Epidermal melanocyte (primary cell): ENCODE data around the gene TFAP2D.
A peak's percentile ranks its signal among the peaks of the same experiment; 100 is the strongest.

ENCODE experiments used
- DNase-seq: peaks from one replicate; pipeline ENCODE4 v3.0.0; 2011; ENCODE audit warnings: low spot score; ENCODE audit not compliant: insufficient read length

Gene TFAP2D

GRCh38 chr6:50718566-50718965, 5.2 kb downstream of the TFAP2D start:
- no peak for DNase-seq

- DNase-seq = no peak
Observed at GRCh38 chr6:50720623-50721022, 7.3 kb downstream of the TFAP2D start.

GRCh38 chr6:50721978-50722377, 8.7 kb downstream of the TFAP2D start:
- no peak for DNase-seq

GRCh38 chr6:50722829-50723554, 9.7 kb downstream of the TFAP2D start:
- no peak for DNase-seq

- DNase-seq = no peak
Observed at GRCh38 chr6:50724381-50725124, 11.2 kb downstream of the TFAP2D start.

- DNase-seq = no peak
Observed at GRCh38 chr6:50734488-50734887, 21.2 kb downstream of the TFAP2D start.

- no peak for DNase-seq
Observed at GRCh38 chr6:50742161-50742560, 28.8 kb downstream of the TFAP2D start.

GRCh38 chr6:50744976-50745375, 31.6 kb downstream of the TFAP2D start:
- DNase-seq = no peak

GRCh38 chr6:50762798-50763197, 49.5 kb downstream of the TFAP2D start:
- DNase-seq = no peak

- DNase-seq = no peak
Observed at GRCh38 chr6:50778696-50779095, 65.4 kb downstream of the TFAP2D start.

GRCh38 chr6:50780382-50780781, 67.1 kb downstream of the TFAP2D start:
- no peak for DNase-seq

GRCh38 chr6:50785921-50786320, 72.6 kb downstream of the TFAP2D start:
- DNase-seq = no peak

GRCh38 chr6:50791900-50792508, 78.7 kb downstream of the TFAP2D start:
- no peak for DNase-seq

- DNase-seq = no peak
Observed at GRCh38 chr6:50792771-50793170, 79.4 kb downstream of the TFAP2D start.

- no peak for DNase-seq
Observed at GRCh38 chr6:50795574-50795973, 82.2 kb downstream of the TFAP2D start.

GRCh38 chr6:50804283-50804682, 91.0 kb downstream of the TFAP2D start:
- DNase-seq = no peak

- no peak for DNase-seq
Observed at GRCh38 chr6:50807035-50807434, 93.7 kb downstream of the TFAP2D start.

- DNase-seq = no peak
Observed at GRCh38 chr6:50815436-50816114, 102.2 kb downstream of the TFAP2D start.

- peak; percentile 64 for DNase-seq
Observed at GRCh38 chr6:50816115-50816675, 102.9 kb downstream of the TFAP2D start.

- no peak for DNase-seq
Observed at GRCh38 chr6:50816947-50817645, 103.8 kb downstream of the TFAP2D start.

GRCh38 chr6:50817646-50817950, 104.3 kb downstream of the TFAP2D start:
- no peak for DNase-seq
